Calu3 (cell line): Measurements from ENCODE around the gene APOC4. TPM values are rescaled to one million over a fixed set of nuclear protein-coding genes. Genes with fewer than 3 reads are reported as not detected.

Experiments
- BruUV-seq: library from RNA; stranded (reverse); fragments of 400-500 nt; replicated peaks from 2 replicates; lab custom pipeline; 2021; lab: Mats Ljungman, UMichigan
- CTCF ChIA-PET: fragments of 300-600 bp; sonication (Branson Sonifier 250); formaldehyde crosslinking; loops from one replicate; lab custom pipeline; 2022; ENCODE audit warnings: antibody characterized with exemption; lab: Charles Lee
- DNase-seq: peaks from one replicate; pipeline ENCODE4 v3.0.0; 2022
- H3K27ac Mint-ChIP-seq: one replicate; pipeline ENCODE4 v1.8.0; 2022; ENCODE audit warnings: mixed read lengths; ENCODE audit not compliant: unreplicated experiment
- H3K27me3 Mint-ChIP-seq: one replicate; pipeline ENCODE4 v1.8.0; 2022; ENCODE audit warnings: mixed read lengths; ENCODE audit not compliant: unreplicated experiment
- H3K36me3 Mint-ChIP-seq: one replicate; pipeline ENCODE4 v1.8.0; 2022; ENCODE audit warnings: mild to moderate bottlenecking, moderate library complexity, mixed read lengths; ENCODE audit not compliant: insufficient read depth, unreplicated experiment
- H3K4me1 Mint-ChIP-seq: one replicate; pipeline ENCODE4 v1.8.0; 2022; ENCODE audit warnings: mild to moderate bottlenecking, low read depth, mixed read lengths; ENCODE audit not compliant: unreplicated experiment
- H3K4me3 Mint-ChIP-seq: one replicate; pipeline ENCODE4 v1.8.0; 2022; ENCODE audit warnings: mild to moderate bottlenecking, low read depth, moderate library complexity, mixed read lengths; ENCODE audit not compliant: unreplicated experiment
- H3K9me3 Mint-ChIP-seq: one replicate; pipeline ENCODE4 v1.8.0; 2022; ENCODE audit warnings: low read depth, mixed read lengths; ENCODE audit not compliant: unreplicated experiment
- intact Hi-C: fragments of 100-400 bp; cut with micrococcal nuclease; formaldehyde crosslinking; loops from one replicate; pipeline ENCODE4 v1.10.0; 2022; ENCODE audit not compliant: unreplicated experiment
- total RNA-seq: library from RNA; stranded (reverse); gene quantifications from 2 replicates; pipeline ENCODE4 v1.2.3, GENCODE V29; 2022
- TF ChIP-seq, protein P1 (sequence below): fragments of 200-600 bp; IDR thresholded peaks from one replicate; pipeline ENCODE4 v1.8.0; 2022; ENCODE audit warnings: antibody characterized with exemption; ENCODE audit not compliant: unreplicated experiment

APOC4 gene
- total RNA-seq, 1 experiment from 2014 or later: not detected

DNA sequence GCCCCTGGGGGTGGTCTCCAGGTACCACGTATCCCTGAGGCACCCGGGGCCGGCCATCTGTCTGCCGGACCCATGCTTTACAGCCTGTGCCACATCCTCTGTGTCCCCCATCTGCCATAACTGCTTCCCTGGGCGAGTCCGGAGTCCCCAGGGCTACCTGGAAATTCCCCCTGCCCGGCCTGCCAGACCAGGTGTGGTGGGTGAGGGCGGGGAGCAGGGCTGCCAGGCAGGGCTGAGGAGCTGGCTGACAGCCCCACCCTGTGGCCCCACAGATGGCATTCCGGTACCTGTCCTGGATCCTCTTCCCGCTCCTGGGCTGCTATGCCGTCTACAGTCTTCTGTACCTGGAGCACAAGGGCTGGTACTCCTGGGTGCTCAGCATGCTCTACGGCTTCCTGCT is 48.9 kb downstream of the APOC4 start:
- TF ChIP-seq, protein P1, sequence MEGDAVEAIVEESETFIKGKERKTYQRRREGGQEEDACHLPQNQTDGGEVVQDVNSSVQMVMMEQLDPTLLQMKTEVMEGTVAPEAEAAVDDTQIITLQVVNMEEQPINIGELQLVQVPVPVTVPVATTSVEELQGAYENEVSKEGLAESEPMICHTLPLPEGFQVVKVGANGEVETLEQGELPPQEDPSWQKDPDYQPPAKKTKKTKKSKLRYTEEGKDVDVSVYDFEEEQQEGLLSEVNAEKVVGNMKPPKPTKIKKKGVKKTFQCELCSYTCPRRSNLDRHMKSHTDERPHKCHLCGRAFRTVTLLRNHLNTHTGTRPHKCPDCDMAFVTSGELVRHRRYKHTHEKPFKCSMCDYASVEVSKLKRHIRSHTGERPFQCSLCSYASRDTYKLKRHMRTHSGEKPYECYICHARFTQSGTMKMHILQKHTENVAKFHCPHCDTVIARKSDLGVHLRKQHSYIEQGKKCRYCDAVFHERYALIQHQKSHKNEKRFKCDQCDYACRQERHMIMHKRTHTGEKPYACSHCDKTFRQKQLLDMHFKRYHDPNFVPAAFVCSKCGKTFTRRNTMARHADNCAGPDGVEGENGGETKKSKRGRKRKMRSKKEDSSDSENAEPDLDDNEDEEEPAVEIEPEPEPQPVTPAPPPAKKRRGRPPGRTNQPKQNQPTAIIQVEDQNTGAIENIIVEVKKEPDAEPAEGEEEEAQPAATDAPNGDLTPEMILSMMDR: no peak
- intact Hi-C loops: no loop called here
- H3K9me3 Mint-ChIP-seq: no peaks in the 10 kb centered on the region
- H3K4me3 Mint-ChIP-seq: no peak overlapping the region
- no TSS peak for BruUV-seq
- H3K36me3 Mint-ChIP-seq: peaks cover 49% of the 10 kb centered on the region
- H3K27me3 Mint-ChIP-seq: no peaks in the 10 kb centered on the region
- H3K4me1 Mint-ChIP-seq: peaks cover 7% of the 10 kb centered on the region
- CTCF ChIA-PET: no interaction called here
- DNase-seq: no peak
- no peak overlapping the region for H3K27ac Mint-ChIP-seq

DNA sequence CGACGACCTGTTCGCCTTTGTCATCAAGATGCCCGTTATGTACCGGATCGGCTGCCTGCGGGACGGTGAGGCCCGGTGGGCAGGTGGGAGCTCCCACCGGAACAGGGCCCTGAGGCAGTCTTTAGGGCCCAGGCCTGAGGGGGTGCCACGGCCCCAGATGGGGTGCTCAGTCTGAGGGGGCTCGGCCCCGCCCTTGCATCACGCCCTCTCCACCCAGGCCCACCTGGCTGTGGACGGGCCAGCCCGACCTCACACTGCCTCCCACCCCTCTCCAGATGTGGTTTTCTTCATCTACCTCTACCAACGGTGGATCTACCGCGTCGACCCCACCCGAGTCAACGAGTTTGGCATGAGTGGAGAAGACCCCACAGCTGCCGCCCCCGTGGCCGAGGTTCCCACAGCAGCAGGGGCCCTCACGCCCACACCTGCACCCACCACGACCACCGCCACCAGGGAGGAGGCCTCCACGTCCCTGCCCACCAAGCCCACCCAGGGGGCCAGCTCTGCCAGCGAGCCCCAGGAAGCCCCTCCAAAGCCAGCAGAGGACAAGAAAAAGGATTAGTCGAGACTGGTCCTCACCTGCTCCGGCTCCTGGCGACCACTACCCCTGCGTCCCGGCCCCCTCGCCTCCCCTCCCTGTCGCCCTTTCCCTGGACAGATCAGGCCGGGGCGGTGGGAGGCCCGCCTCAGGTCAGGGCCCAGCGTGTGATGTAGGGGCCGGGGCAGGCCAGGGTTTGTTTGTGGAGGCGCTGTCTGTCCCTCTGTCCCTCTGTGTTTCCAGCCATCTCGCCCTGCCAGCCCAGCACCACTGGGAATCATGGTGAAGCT is 50.5 kb downstream of the APOC4 start:
- no peak overlapping the region for H3K4me3 Mint-ChIP-seq
- CTCF ChIA-PET: no interaction called here
- H3K9me3 Mint-ChIP-seq: no peaks in the 10 kb centered on the region
- H3K27ac Mint-ChIP-seq: no peak overlapping the region
- H3K36me3 Mint-ChIP-seq: peaks cover 36% of the 10 kb centered on the region
- TF ChIP-seq, protein P1: no peak
- intact Hi-C loops: no loop called here
- BruUV-seq: TSS peak; percentile 79
- no peaks in the 10 kb centered on the region for H3K27me3 Mint-ChIP-seq
- H3K4me1 Mint-ChIP-seq: peaks cover 6% of the 10 kb centered on the region
- DNase-seq: no peak

DNA sequence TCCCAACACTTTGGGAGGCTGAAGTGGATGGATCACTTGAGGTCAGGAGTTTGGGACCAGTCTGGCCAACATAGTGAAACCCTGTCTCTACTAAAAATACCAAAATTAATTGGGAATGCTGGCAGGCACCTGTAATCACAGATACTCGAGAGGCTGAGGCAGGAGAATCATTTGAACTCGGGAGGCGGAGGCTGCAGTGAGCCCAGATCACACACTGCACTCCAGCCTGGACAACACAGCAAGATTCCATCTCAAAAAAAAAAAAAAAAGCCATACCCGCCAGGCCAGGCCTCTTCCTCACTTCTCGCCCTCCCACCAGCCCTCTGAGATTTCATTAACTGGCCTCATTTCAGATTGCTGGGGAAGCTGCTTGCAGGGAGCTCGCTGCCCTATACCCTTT is 51.5 kb downstream of the APOC4 start:
- no peak overlapping the region for H3K27ac Mint-ChIP-seq
- no TSS peak for BruUV-seq
- H3K27me3 Mint-ChIP-seq: no peaks in the 10 kb centered on the region
- TF ChIP-seq, protein P1: no peak
- H3K36me3 Mint-ChIP-seq: peaks cover 28% of the 10 kb centered on the region
- H3K9me3 Mint-ChIP-seq: no peaks in the 10 kb centered on the region
- H3K4me3 Mint-ChIP-seq: no peak overlapping the region
- intact Hi-C loops: no loop called here
- H3K4me1 Mint-ChIP-seq: no peaks in the 10 kb centered on the region
- CTCF ChIA-PET: no interaction called here
- DNase-seq: no peak

DNA sequence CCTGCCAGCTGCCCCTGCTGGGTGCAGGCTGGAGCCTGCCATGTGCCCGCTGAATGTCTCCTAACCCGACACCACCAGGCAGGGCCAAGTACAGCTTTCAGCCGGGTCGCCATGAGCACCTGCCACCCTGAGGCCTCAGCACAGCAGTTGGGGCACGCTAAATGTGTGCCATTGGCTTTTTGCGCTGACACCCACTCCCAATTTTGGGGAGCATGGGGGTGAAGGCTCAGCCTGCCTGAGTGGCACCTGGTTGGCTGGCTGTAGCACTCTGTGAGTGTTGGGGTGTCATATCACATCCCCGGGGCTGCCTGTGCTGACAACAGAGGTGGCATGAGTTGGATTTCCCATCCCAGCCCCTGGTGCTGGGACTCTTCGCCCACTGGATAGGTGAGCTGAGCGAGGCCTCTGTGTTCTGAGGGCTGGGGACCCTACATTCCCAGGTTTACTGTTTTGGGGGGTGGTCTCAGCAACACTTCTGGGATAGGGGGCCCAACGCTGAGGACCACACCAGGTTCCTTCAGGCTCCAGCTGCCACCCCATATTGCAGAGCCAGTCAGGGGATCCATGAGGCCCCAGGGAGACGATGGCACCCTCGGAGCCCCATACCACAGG is 52.0 kb downstream of the APOC4 start:
- no peak overlapping the region for H3K27ac Mint-ChIP-seq
- CTCF ChIA-PET: no interaction called here
- intact Hi-C loops: no loop called here
- no peaks in the 10 kb centered on the region for H3K9me3 Mint-ChIP-seq
- no peaks in the 10 kb centered on the region for H3K27me3 Mint-ChIP-seq
- H3K36me3 Mint-ChIP-seq: peaks cover 23% of the 10 kb centered on the region
- TF ChIP-seq, protein P1: no peak
- no peak for DNase-seq
- no peaks in the 10 kb centered on the region for H3K4me1 Mint-ChIP-seq
- no TSS peak for BruUV-seq
- H3K4me3 Mint-ChIP-seq: no peak overlapping the region

Other genes with a start within 250 kb of the APOC4 start
- 0.38 TPM in 1 of 2 replicates, not detected in the other for gene CEACAM16, start 243.1 kb upstream of the APOC4 start, total RNA-seq
- gene BCL3, start 193.5 kb upstream of the APOC4 start, total RNA-seq: 37.7 and 41.5 TPM in 2 replicates
- gene CBLC, start 164.3 kb upstream of the APOC4 start, total RNA-seq: 54.3 and 63.1 TPM in 2 replicates
- 30.0 and 31.2 TPM in 2 replicates for gene BCAM, start 133.1 kb upstream of the APOC4 start, total RNA-seq
- gene NECTIN2, start 95.9 kb upstream of the APOC4 start, total RNA-seq: 137 and 174 TPM in 2 replicates
- gene TOMM40, start 51.0 kb upstream of the APOC4 start, total RNA-seq: 152 and 162 TPM in 2 replicates
- 1.1 and 4.1 TPM in 2 replicates for gene APOE, start 36.4 kb upstream of the APOC4 start, total RNA-seq
- gene APOC1, start 27.6 kb upstream of the APOC4 start, total RNA-seq: 4.7 and 5.0 TPM in 2 replicates
- gene APOC2, start 3.8 kb downstream of the APOC4 start, total RNA-seq: not detected in 2 replicates
- gene CLPTM1, start 13.1 kb downstream of the APOC4 start, total RNA-seq: 172 and 183 TPM in 2 replicates
- 37.9 and 44.5 TPM in 2 replicates for gene RELB, start 59.2 kb downstream of the APOC4 start, total RNA-seq
- 115 and 126 TPM in 2 replicates for gene CLASRP, start 96.8 kb downstream of the APOC4 start, total RNA-seq
- gene ZNF296, start 134.2 kb downstream of the APOC4 start, total RNA-seq: 5.3 and 6.3 TPM in 2 replicates
- 36.0 and 42.0 TPM in 2 replicates for gene GEMIN7, start 137.0 kb downstream of the APOC4 start, total RNA-seq
- 45.7 and 59.7 TPM in 2 replicates for gene PPP1R37, start 150.9 kb downstream of the APOC4 start, total RNA-seq
- gene NKPD1, start 218.7 kb downstream of the APOC4 start, total RNA-seq: 0.64 TPM in 2 replicates
- 55.7 and 57.0 TPM in 2 replicates for gene TRAPPC6A, start 236.0 kb downstream of the APOC4 start, total RNA-seq
- 22.7 and 25.2 TPM in 2 replicates for gene BLOC1S3, start 236.5 kb downstream of the APOC4 start, total RNA-seq